B cell (primary cell): Measurements from ENCODE around the gene CGNL1. TPM values are rescaled to one million over a fixed set of nuclear protein-coding genes. Genes with fewer than 3 reads are reported as not detected.

Source experiments
- ATAC-seq: fragments of 200-7000 bp; cut with Tn5 transposase; one replicate; pipeline ENCODE4 v1.10.0; 2021; ENCODE audit warnings: low read depth, mild to moderate bottlenecking, moderate number of reproducible peaks, moderate library complexity
- CTCF ChIA-PET: fragments of 350-600 bp; sonication (Branson Sonifier 250); formaldehyde crosslinking; loops from one replicate; lab custom pipeline; 2021; ENCODE audit warnings: antibody characterized with exemption, inconsistent platforms; lab: Charles Lee
- POLR2A ChIA-PET: fragments of 350-600 bp; sonication (Branson Sonifier 250); formaldehyde crosslinking; loops from one replicate; lab custom pipeline; 2021; ENCODE audit warnings: antibody characterized with exemption; lab: Charles Lee
- DNase-seq: peaks from one replicate; pipeline ENCODE4 v3.0.0; 2013
- H2AFZ ChIP-seq: 2 replicates; pipeline ENCODE4 v1.6.1; 2012; ENCODE audit warnings: mild to moderate bottlenecking, low read depth, low read length; ENCODE audit not compliant: insufficient read depth, poor library complexity, severe bottlenecking
- H3K27ac ChIP-seq, 2 donors: 1 replicate in 1 of 2; 2 replicates in 1 of 2; pipeline ENCODE4 v1.5.1; 2012 to 2013; ENCODE audit warnings: low read length in 2 of 2, mild to moderate bottlenecking in 2 of 2, moderate library complexity in 1 of 2
- H3K27me3 ChIP-seq, 4 experiments: fragments of 200-600 bp in 1 of 4; sonication (generic) in 1 of 4; replicated peaks in 1 of 4; 1 replicate in 2 of 4; 2 replicates in 2 of 4; pipeline versions ENCODE4 v1.6.1 to v1.7.0; 2013 to 2016; ENCODE audit warnings: low read length in 3 of 4, mild to moderate bottlenecking in 2 of 4, mixed read lengths in 1 of 4, moderate library complexity in 1 of 4; ENCODE audit not compliant: insufficient read depth in 4 of 4, control insufficient read depth in 3 of 4; ENCODE audit errors: control extremely low read depth in 1 of 4
- H3K36me3 ChIP-seq, 2 experiments: replicated peaks in 1 of 2; 1 replicate in 1 of 2; 2 replicates in 1 of 2; pipeline versions ENCODE4 v1.6.1 to v1.7.1; 2013; ENCODE audit warnings: low read length in 1 of 2; ENCODE audit not compliant: insufficient read depth in 2 of 2, control insufficient read depth in 1 of 2; ENCODE audit errors: control extremely low read depth in 1 of 2, extremely low read depth in 1 of 2
- H3K4me1 ChIP-seq, 2 donors: fragments of 200-600 bp in 1 of 2; sonication (generic) in 1 of 2; 1 replicate in 1 of 2; 2 replicates in 1 of 2; pipeline versions ENCODE4 v1.5.1 to v1.6.1; 2013 to 2017; ENCODE audit warnings: low read length in 2 of 2; ENCODE audit not compliant: control insufficient read depth in 2 of 2, insufficient read depth in 2 of 2
- H3K4me2 ChIP-seq: replicated peaks from 2 replicates; pipeline ENCODE3; 2012; ENCODE audit warnings: mild to moderate bottlenecking, low read depth, low read length; ENCODE audit not compliant: poor library complexity, severe bottlenecking
- H3K4me3 ChIP-seq, 5 experiments: fragments of 200-600 bp in 1 of 5; sonication (generic) in 1 of 5; 1 replicate in 3 of 5; 2 replicates in 2 of 5; pipeline versions ENCODE4 v1.5.1 to v1.7.0; 2011 to 2016; ENCODE audit warnings: low read length in 4 of 5, mild to moderate bottlenecking in 4 of 5, low read depth in 2 of 5, control low read depth in 1 of 5, moderate library complexity in 1 of 5; ENCODE audit not compliant: insufficient read depth in 1 of 5; ENCODE audit errors: control extremely low read depth in 1 of 5, extremely low read depth in 1 of 5
- H3K79me2 ChIP-seq: fragments of 200-600 bp; sonication (generic); one replicate; pipeline ENCODE4 v1.6.0; 2016; ENCODE audit warnings: low read length; ENCODE audit not compliant: control insufficient read depth, insufficient read depth
- H3K9ac ChIP-seq: fragments of 200-600 bp; sonication (generic); 2 replicates; pipeline ENCODE4 v1.6.1; 2017; ENCODE audit warnings: mild to moderate bottlenecking, low read length, moderate library complexity
- H3K9me3 ChIP-seq, 3 donors: one replicate each; pipeline versions ENCODE4 v1.6.1 to v1.7.1; 2013; ENCODE audit warnings: low read length in 2 of 3; ENCODE audit not compliant: control insufficient read depth in 2 of 3, insufficient read depth in 1 of 3; ENCODE audit errors: control extremely low read depth in 1 of 3
- H4K20me1 ChIP-seq: 2 replicates; pipeline ENCODE4 v1.6.0; 2012; ENCODE audit warnings: mild to moderate bottlenecking, low read length; ENCODE audit not compliant: insufficient read depth, control insufficient read depth, poor library complexity, severe bottlenecking
- H3K27ac Mint-ChIP-seq: one replicate; pipeline ENCODE4 v1.8.0; 2021; ENCODE audit warnings: mixed read lengths
- H3K27me3 Mint-ChIP-seq: one replicate; pipeline ENCODE4 v1.8.0; 2021; ENCODE audit warnings: mixed read lengths
- H3K4me1 Mint-ChIP-seq: one replicate; pipeline ENCODE4 v1.8.0; 2021; ENCODE audit warnings: mixed read lengths
- H3K4me3 Mint-ChIP-seq: one replicate; pipeline ENCODE4 v1.8.0; 2021; ENCODE audit warnings: mixed read lengths
- H3K9me3 Mint-ChIP-seq: one replicate; pipeline ENCODE4 v1.8.0; 2022; ENCODE audit warnings: mixed read lengths; ENCODE audit not compliant: insufficient read depth
- CTCF ChIP-seq: fragments of 200-600 bp; IDR thresholded peaks from one replicate; pipeline ENCODE4 v1.8.0; 2022; ENCODE audit warnings: antibody characterized with exemption, mild to moderate bottlenecking
- EZH2 ChIP-seq: IDR thresholded peaks from 2 replicates; pipeline ENCODE4 v1.6.1; 2012; ENCODE audit warnings: borderline replicate concordance, low read depth, mild to moderate bottlenecking, moderate library complexity, low read length; ENCODE audit not compliant: insufficient read depth, poor library complexity, severe bottlenecking
- whole genome bisulfite sequencing: methylation state at CpG from one replicate; pipeline ENCODE4 v1.1.5; 2013; ENCODE audit warnings: missing lambda C conversion rate; ENCODE audit not compliant: insufficient coverage; 5-methylcytosine and 5-hydroxymethylcytosine counted together
- intact Hi-C: fragments of 100-400 bp; cut with micrococcal nuclease; formaldehyde crosslinking; loops from one replicate; pipeline ENCODE4 v1.10.0; 2022
- polyA plus RNA-seq: library from polyadenylated mRNA; depleted of rRNA; stranded (reverse); fragments of >200 nt; gene quantifications from 2 replicates; pipeline ENCODE4 v1.2.3, GENCODE V29; 2012
- total RNA-seq, 2 donors: library from RNA; stranded (reverse); fragments of 120-200 nt in 1 of 2; gene quantifications; 1 replicate in 1 of 2; 2 replicates in 1 of 2; pipeline versions ENCODE4 v1.2.3 to v1.2.4, GENCODE V29; 2013 to 2022

Gene CGNL1
- total and polyA plus RNA-seq, 2 donors (not counting 1 experiment from before 2014, with no cell fraction given), result 0.03 to 0.12 TPM

GRCh38 chr15:57385923-57386390, 9.7 kb downstream of the CGNL1 start:
- H3K27ac ChIP-seq, result no peak overlapping the region
- no peak overlapping the region for H3K4me3 Mint-ChIP-seq
- no peak overlapping the region for H3K4me2 ChIP-seq
- TF ChIP-seq CTCF (no peak), EZH2 (no peak)
- no peak overlapping the region for H3K4me3 ChIP-seq
- peaks cover 4% of the 10 kb centered on the region for H3K9me3 Mint-ChIP-seq
- WGBS, result 95% methylated on average over 5 of the region's 7 CpGs
- ChIA-PET CTCF (no interaction called here), POLR2A (no interaction called here)
- H3K27me3 Mint-ChIP-seq, result peaks cover 21% of the 10 kb centered on the region
- H3K9ac ChIP-seq, result no peak overlapping the region
- no peaks in the 10 kb centered on the region for H3K79me2 ChIP-seq
- no peaks in the 10 kb centered on the region for H3K4me1 ChIP-seq
- H4K20me1 ChIP-seq, result no peaks in the 10 kb centered on the region
- no peak overlapping the region for H2AFZ ChIP-seq
- intact Hi-C loops, result no loop called here
- H3K27ac Mint-ChIP-seq, result no peak overlapping the region
- no peaks in the 10 kb centered on the region for H3K4me1 Mint-ChIP-seq
- no peak for ATAC-seq
- H3K36me3 ChIP-seq, result no peaks in the 10 kb centered on the region
- H3K9me3 ChIP-seq, result no peaks in the 10 kb centered on the region
- no peak for DNase-seq
- H3K27me3 ChIP-seq, result no peaks in the 10 kb centered on the region

DNA sequence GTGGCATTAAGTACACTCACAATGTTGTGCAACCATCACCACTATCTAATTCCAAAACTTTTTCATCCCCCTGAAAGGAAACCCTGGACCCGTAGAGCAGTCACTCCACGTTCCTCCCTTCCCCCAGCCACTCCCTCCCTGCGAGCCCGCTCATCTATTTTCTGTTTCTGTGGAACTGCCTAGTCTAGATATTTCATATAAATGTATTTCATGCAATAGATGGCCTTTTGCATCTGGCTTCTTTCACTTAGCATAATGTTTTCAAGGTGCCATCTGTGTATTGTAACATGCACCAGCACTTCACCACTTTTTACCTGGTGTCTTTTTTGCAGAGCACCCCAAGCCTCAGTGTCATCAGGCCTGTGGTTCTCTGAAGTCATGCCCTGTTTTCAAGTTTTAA, 10.7 kb downstream of the CGNL1 start:
- ChIA-PET POLR2A (no interaction called here), CTCF (no interaction called here)
- intact Hi-C loops, result no loop called here
- H4K20me1 ChIP-seq, result no peaks in the 10 kb centered on the region
- H3K4me3 ChIP-seq, result no peak overlapping the region
- no peaks in the 10 kb centered on the region for H3K4me1 ChIP-seq
- ATAC-seq, result no peak
- no peak overlapping the region for H3K27ac ChIP-seq
- TF ChIP-seq EZH2 (no peak), CTCF (no peak)
- Mint-ChIP-seq H3K9me3 (peaks cover 4% of the 10 kb centered on the region), H3K27ac (no peak overlapping the region), H3K4me1 (no peaks in the 10 kb centered on the region), H3K4me3 (no peak overlapping the region), H3K27me3 (peaks cover 17% of the 10 kb centered on the region)
- no peak overlapping the region for H3K4me2 ChIP-seq
- H2AFZ ChIP-seq, result no peak overlapping the region
- no peaks in the 10 kb centered on the region for H3K27me3 ChIP-seq
- no peak overlapping the region for H3K9ac ChIP-seq
- H3K9me3 ChIP-seq, result no peaks in the 10 kb centered on the region
- no peaks in the 10 kb centered on the region for H3K79me2 ChIP-seq
- DNase-seq, result no peak
- WGBS, result no CpG with 5 or more reads among the region's 4 CpGs
- H3K36me3 ChIP-seq, result no peaks in the 10 kb centered on the region
